Upper lobe of left lung (tissue), 4 donors: Measurements from ENCODE around the gene SORBS1.

Experiments
- POLR2AphosphoS5 ChIP-seq, 2 donors: sonication (generic); formaldehyde crosslinking; IDR thresholded peaks; one replicate each; pipeline ENCODE4 v1.5.1; 2017; ENCODE audit warnings: antibody characterized with exemption in 2 of 2
- TF ChIP-seq, protein P1 (sequence below), 6 experiments: fragments of 450-650 bp in 4 of 6; fragments of 200-600 bp in 2 of 6; sonication (generic) in 2 of 6; IDR thresholded peaks; one replicate each; pipeline ENCODE4 v1.5.1; 2016 to 2019; ENCODE audit warnings: antibody characterized with exemption in 6 of 6

- TF ChIP-seq, protein P1, sequence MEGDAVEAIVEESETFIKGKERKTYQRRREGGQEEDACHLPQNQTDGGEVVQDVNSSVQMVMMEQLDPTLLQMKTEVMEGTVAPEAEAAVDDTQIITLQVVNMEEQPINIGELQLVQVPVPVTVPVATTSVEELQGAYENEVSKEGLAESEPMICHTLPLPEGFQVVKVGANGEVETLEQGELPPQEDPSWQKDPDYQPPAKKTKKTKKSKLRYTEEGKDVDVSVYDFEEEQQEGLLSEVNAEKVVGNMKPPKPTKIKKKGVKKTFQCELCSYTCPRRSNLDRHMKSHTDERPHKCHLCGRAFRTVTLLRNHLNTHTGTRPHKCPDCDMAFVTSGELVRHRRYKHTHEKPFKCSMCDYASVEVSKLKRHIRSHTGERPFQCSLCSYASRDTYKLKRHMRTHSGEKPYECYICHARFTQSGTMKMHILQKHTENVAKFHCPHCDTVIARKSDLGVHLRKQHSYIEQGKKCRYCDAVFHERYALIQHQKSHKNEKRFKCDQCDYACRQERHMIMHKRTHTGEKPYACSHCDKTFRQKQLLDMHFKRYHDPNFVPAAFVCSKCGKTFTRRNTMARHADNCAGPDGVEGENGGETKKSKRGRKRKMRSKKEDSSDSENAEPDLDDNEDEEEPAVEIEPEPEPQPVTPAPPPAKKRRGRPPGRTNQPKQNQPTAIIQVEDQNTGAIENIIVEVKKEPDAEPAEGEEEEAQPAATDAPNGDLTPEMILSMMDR (IDR thresholded peaks at IDR 0.05): no peak
- no peak for TF ChIP-seq POLR2AphosphoS5 (IDR thresholded peaks at IDR 0.05)
These were observed 4.2 kb upstream of the SORBS1 start for GRCh38 chr10:95565336-95565735.
